OCI-M2 (cell line): ENCODE results near the gene NPRL2.
A peak's percentile ranks its signal among the peaks of the same experiment; 100 is the strongest.

Source experiments
- DNase-seq: peaks from one replicate; lab custom pipeline; 2025; ENCODE audit not compliant: unreplicated experiment; lab: John Stamatoyannopoulos, UW

Gene NPRL2

GRCh38 chr3:50327943-50328691 lies 22.5 kb downstream of the NPRL2 start, which contains the start of gene TUSC2:
Gene TUSC2 (minus strand): TSS chr3:50328223. CDS start chr3:50328099, 124 bp downstream.
- peak; percentile 79 for DNase-seq

- no peak for DNase-seq
Measured at GRCh38 chr3:50327129-50327528, 23.4 kb downstream of the NPRL2 start.

DNA sequence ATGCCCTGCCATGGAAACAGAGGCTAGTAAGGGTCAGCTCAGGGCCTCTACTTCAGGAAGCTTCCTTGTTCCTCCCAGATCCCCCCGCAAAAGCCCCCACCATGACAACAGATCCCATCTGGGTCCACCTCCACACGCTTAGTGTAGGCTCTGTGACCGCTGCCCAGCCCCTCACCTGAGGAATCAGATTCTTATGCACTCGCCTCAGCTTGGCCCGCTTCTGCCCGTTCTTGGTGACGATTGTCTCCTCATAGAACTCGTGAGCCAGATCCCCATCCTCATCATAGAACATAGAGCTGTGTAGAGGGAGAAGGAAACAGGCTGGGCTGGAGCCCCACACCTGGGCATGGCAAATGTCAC lies 24.4 kb downstream of the NPRL2 start:
- DNase-seq: no peak

DNA sequence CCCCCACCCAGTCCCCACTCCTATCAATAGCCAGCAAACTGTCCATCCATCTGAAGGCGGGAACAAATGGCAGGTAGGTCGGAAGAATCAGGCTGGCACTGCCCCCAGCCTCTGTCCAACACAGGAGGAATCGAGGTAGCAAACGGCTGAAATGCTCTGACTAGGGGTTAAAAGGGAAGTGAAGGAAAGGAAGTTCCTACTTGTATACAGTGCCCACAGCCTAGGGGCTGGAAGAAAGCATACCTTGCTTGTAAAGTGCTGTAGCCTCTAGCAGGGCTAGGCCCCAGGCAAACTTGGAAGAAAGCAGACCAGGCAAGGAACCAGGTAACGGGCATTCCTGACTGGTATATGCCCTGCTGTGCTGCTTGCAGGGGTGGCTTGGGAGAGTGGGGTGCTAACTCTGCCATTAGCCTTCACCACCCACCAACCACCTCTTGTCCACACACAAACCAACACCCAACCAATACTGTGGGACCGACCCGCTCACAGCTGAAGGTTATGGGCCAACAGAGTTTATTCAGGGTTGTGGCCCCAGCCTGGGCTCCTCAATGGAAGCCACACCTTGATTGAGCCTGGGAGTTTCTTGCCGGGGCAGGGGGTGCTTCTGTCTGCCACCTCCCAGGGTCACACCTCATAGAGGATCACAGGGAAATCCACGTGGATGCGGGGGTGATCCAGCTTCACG lies 24.9 kb downstream of the NPRL2 start:
- no peak for DNase-seq

DNA sequence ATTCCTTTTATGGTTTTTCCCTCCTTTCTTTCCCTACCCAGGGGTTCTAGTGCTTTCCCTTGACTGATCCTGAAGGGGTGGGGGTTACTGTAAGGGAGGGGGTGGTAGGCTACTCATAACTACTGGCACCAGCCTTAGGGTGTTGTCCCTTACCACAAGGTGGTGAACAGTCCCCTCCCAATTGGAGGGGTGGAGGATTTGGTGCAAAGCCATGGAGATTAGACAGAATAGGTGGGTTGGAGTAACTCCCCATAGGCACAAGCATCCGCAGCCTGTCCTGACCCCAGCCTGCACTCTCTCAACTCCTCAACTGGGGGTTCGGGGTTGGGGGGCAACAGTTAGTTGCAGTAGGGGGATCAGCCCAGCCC lies 25.5 kb downstream of the NPRL2 start:
- no peak for DNase-seq

- DNase-seq: peak; percentile 47
Measured at GRCh38 chr3:50324351-50325112, 26.0 kb downstream of the NPRL2 start.

DNA sequence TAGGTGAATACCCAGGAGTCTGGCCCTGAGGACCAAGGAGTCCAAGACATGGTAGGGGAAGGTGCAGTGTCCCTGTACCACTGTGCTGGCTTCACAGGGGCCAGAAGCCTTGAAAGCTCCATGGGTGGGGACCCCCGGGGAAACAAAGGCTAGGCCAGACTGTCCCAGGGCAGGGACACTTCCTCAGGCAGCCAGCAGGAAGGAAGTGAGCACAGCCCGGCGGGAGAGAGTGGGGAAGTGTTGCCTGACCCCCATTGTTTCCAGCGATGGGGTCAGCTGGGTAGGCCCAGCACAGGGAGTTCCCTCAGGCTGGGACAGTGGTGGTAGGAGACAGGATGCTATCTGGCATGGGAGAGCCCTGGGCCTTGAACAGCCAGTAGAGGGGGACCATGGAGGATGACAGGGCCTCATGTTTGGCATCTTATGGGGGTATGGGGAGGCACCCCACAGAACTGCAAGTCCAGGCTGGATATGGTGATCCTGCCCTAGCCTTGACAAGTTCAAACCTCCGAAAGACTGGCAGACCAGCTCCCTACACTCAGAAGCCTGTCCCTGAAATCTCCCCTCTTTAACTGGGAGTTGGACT lies 26.9 kb downstream of the NPRL2 start:
- no peak for DNase-seq

DNA sequence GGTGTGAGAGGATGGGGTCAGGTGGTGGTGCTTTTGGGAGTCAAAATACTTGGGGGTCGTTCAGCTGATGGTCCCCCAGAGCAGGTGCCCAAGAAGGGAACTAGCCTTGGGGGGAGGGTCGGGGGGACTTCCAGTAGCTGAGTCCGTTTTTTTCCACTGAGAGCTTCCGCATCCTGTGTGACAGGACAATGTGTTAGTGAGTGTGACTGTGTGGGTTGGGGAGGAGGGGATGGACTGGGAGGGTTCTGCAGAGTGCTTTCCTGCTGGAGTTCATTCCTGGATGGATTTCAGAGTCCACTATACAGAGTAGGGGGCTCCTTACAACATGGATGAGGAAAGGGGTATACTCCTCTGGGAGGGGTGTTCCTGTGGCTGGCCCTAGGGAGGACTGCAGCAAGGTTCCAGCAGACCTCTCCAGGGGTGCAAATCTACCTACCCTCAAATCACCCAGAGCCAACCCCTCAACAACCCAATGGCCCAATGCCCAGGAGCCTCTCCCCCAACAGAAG lies 27.4 kb downstream of the NPRL2 start:
- DNase-seq: no peak

GRCh38 chr3:50322386-50323091 lies 28.0 kb downstream of the NPRL2 start, which contains the start of gene HYAL2:
Gene HYAL2 (minus strand): TSS chr3:50322745. CDS start chr3:50320489, 2,256 bp downstream.
- DNase-seq: no peak

GRCh38 chr3:50322115-50322385 lies 28.5 kb downstream of the NPRL2 start:
- no peak for DNase-seq

GRCh38 chr3:50321336-50322114 lies 29.1 kb downstream of the NPRL2 start:
- peak; percentile 61 for DNase-seq

- DNase-seq: no peak
Measured at GRCh38 chr3:50320853-50321335, 29.7 kb downstream of the NPRL2 start.

DNA sequence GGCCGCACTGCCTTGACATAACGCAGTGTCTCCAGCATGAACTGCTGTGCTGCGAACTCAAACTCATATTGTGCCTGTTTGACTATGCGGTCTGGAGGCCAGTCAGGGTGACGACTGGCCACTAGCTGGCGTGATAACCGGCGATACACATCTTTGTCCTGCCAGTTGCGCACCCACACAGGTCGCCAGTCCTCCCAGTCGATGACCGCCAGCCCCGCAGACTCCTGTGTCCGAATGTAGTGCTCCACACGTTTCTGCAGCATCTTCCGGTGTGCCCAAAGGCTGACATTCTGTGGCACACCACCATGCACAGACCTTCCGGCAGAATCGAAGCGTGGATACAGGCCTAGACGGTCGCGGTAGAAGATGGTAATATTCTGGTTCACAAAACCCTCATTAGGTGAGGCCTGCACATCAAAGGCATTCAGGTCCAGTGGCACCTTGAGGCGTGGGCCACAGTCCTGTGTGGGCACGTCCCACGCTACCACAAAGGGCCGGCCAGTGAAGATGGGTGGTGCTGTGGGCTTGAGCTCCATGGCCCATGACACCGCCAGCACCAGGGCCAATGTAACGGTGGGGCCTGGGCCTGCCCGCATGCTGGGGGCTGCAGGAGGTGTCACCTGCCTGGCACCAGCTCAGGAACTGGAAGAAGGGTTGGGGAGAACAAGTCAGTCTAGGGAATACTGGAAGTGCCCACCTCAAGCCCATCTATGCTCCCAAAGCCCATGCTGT lies 30.5 kb downstream of the NPRL2 start:
- DNase-seq: no peak

DNA sequence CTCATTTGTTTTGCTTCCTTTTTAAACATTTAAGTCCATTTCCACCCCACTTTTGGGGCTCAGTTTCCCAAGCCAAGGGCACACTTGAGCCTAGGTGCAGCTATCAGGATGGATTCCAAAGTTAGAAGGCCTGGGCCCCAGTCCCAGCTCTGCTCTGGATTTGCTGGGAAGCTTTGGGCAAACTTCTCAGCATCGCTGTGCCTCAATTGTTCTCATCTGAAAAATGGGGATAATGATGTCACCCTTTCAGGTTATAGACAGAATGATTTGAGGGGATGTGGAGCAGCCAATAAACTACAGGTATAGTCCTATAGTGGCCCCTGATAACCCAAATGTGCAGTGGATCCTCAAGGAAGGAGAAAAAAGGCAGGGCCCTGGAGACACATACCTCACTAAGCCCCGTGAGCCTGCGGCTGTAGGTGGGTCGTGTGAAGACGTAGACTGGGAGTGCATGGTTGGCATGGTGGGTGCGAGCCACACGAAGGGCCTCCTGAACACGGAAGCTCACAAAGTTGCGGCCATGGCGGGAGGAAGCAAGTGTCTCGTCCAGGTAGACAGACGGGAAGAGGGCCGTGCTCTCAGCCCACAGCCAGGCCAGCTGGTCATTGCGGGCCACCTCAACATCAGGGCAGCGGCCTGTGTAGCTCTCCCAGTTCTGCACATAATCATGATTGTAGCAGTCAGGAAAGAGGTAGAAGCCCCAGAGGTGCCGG lies 31.2 kb downstream of the NPRL2 start:
- no peak for DNase-seq

DNA sequence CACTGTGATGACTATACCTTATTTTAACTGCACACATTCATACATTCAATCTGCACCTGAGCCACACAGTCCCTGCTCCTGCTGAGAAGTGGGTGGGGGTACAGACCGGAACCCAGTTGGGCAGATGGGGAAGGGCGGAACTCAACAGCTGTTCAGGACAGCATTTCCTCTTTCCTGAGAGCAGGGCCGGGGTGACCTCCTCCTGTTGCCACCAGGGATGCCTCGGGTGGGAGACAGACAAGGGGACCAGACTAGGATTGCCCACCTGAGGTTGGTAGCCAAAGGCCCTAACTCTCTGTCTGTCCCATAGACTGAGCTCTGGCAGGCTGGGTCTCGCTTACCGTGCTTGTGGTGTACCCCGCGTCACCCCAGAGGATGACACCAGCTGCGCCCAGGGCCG lies 32.0 kb downstream of the NPRL2 start:
- no peak for DNase-seq

DNA sequence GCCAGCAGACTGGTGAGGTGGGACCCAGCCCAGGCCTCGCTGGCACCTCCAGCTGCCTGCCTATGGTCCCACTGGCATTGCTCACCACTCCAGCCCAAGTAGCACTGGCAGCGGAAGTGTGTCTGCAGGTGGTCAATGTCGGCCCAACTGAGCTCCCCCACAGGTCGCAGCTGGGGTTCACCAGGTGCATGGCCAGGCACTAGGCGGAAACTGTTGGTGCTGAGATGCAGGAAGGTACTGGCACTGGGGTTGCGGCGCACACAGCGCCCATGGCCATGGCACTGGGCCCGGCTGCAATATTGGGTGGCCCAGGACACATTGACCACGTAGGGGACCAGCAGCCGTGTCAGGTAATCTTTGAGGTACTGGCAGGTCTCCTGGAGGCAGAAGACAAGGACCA lies 32.4 kb downstream of the NPRL2 start:
- no peak for DNase-seq

GRCh38 chr3:50317300-50317699 lies 33.3 kb downstream of the NPRL2 start:
- DNase-seq: no peak

GRCh38 chr3:50316657-50317242 lies 33.8 kb downstream of the NPRL2 start:
- DNase-seq: no peak
